Ovary (tissue), 10 donors: ENCODE results near the gene REP15. TPM values are rescaled to one million over a fixed set of nuclear protein-coding genes. Genes with fewer than 3 reads are reported as not detected.
A peak's percentile ranks its signal among the peaks of the same experiment; 100 is the strongest.

Experiments used
- DNase-seq, 5 donors: peaks; one replicate each; pipeline ENCODE4 v3.0.0-alpha.2; 2019 to 2020
- H3K27ac ChIP-seq, 2 donors: fragments of 200-600 bp; one replicate each; pipeline versions ENCODE4 v1.5.1 to v1.8.0; 2019 to 2022
- H3K27me3 ChIP-seq: fragments of 200-600 bp; one replicate; pipeline ENCODE4 v1.8.0; 2022
- H3K36me3 ChIP-seq: fragments of 200-600 bp; sonication (generic); one replicate; pipeline ENCODE4 v1.5.1; 2019
- H3K4me1 ChIP-seq: one replicate; pipeline ENCODE4 v1.8.1; 2013; ENCODE audit warnings: mild to moderate bottlenecking, moderate library complexity; ENCODE audit not compliant: insufficient read depth
- H3K4me3 ChIP-seq: fragments of 200-600 bp; sonication (generic); one replicate; pipeline ENCODE4 v1.5.1; 2017
- H3K9me3 ChIP-seq, 2 donors: fragments of 200-600 bp in 1 of 2; sonication (generic) in 1 of 2; one replicate each; pipeline versions ENCODE4 v1.5.1 to v1.8.1; 2013 to 2019; ENCODE audit warnings: mild to moderate bottlenecking in 1 of 2, moderate library complexity in 1 of 2
- EP300 ChIP-seq: sonication (generic); formaldehyde crosslinking; IDR thresholded peaks from one replicate; pipeline ENCODE4 v1.6.1; 2017; ENCODE audit warnings: antibody characterized with exemption
- POLR2A ChIP-seq: fragments of 450-650 bp; IDR thresholded peaks from one replicate; pipeline ENCODE4 v1.6.1; 2017; ENCODE audit warnings: antibody characterized with exemption, mild to moderate bottlenecking, moderate library complexity
- WGBS, 3 donors: extraction: QIAGEN DNeasy Blood & Tissue Kit in 1 of 3; methylation state at CpG; one replicate each; pipeline versions ENCODE4 v1.1.5 to v1.1.7; 2013 to 2017; 5-methylcytosine and 5-hydroxymethylcytosine counted together
- intact Hi-C, 4 donors: fragments of 100-400 bp; cut with DNase I; formaldehyde crosslinking; loops; one replicate each; pipeline versions ENCODE4 v1.11.0 to v1.15.1; 2022 to 2023
- long read RNA-seq, 3 donors: library from polyadenylated mRNA in 2 of 3; unstranded in 2 of 3; transcript quantifications; one replicate each; pipeline ENCODE4 v2.0.0 and lab custom pipeline, GENCODE V29; 2021 to 2026
- polyA plus RNA-seq, 2 donors: library from polyadenylated mRNA; stranded (reverse); fragments of 200-250 nt in 1 of 2; fragments of 350-450 nt in 1 of 2; fragmentation: Illumina TruSeq in 1 of 2; extraction: RNeasy Lipid Tissue Mini Kit (QIAGEN cat#74804) in 1 of 2; gene quantifications; one replicate each; pipeline ENCODE4 v1.2.3, GENCODE V29; 2013 to 2014
- total RNA-seq, 7 donors: library from RNA; depleted of rRNA in 2 of 7; stranded (reverse); fragments of >200 nt in 2 of 7; fragmentation: NEBNext Ultra II Directional in 3 of 7; extraction: Animal tissue kit (Norgen Biotek cat#: 25700) in 3 of 7; gene quantifications; one replicate each; pipeline versions ENCODE4 v1.1.0 to v1.2.4, GENCODE V29; 2016 to 2023
- TF ChIP-seq, protein P1 (sequence below), 3 donors: fragments of 450-650 bp in 2 of 3; fragments of 200-600 bp in 1 of 3; IDR thresholded peaks; one replicate each; pipeline versions ENCODE4 v1.5.1 to v1.8.0; 2016 to 2022; ENCODE audit warnings: antibody characterized with exemption in 3 of 3, mild to moderate bottlenecking in 1 of 3
- donor health status: DM: no; HTN: no; CAD: no; lungs with moderate emphysema.
- donor health status: DM: no; HTN: no; CAD: no.
- donor health status: Bipolar disorder and iron deficiency.
- donor health status: DM: yes; HTN: yes; CAD: no.
- donor health status: DM: no; HTN: no; CAD: no.
- donor health status: DM: yes; HTN: yes; CAD: no.

The REP15 gene, protein sequence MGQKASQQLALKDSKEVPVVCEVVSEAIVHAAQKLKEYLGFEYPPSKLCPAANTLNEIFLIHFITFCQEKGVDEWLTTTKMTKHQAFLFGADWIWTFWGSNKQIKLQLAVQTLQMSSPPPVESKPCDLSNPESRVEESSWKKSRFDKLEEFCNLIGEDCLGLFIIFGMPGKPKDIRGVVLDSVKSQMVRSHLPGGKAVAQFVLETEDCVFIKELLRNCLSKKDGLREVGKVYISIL
- 1 to 10 TPM in 6 of 7 donors, under 1 TPM in 1; 0.57 to 3.5 (median 2.1) TPM for total RNA-seq
- polyA plus RNA-seq = 1 to 10 TPM; 2.5 to 3.1 TPM
- long read RNA-seq, donor 1, partial matches to known transcripts = 0 of 2 reads
- long read RNA-seq, donor 1, other reads (novel, unspliced or antisense) = 0 of 2 reads
- long read RNA-seq, donor 2 = 0 reads
- long read RNA-seq, donor 3 = 0 reads

DNA sequence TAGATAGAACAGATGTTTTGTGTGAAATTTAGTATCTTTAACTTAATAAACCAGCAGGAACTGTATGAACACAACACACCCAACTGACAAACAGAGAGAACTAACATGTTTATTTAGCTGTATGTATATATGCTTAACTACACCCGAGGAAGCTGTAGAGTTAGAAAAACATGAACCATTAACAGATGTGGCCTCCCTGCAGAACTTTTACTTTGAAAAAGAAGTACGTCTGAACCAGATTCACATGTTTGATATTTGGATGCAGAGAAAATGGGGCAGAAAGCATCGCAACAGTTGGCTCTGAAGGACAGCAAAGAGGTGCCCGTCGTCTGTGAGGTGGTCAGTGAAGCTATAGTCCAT lies at the start of gene REP15:
Gene REP15, plus strand, starts transcription at position 155 of the 360 bp plus-strand sequence. Its CDS starts 116 bp downstream, at position 271.
- 81 to 84% (median 83%) methylated on average over 5 of the region's 5 CpGs for WGBS, 3 donors
- no peaks in the 10 kb centered on the region for H3K9me3 ChIP-seq
- no peak within 1 kb of the TSS for H3K4me3 ChIP-seq
- no peak for DNase-seq
- H3K4me1 ChIP-seq = no peaks in the 10 kb centered on the region
- TF ChIP-seq EP300 = no peak
- TF ChIP-seq, protein P1, sequence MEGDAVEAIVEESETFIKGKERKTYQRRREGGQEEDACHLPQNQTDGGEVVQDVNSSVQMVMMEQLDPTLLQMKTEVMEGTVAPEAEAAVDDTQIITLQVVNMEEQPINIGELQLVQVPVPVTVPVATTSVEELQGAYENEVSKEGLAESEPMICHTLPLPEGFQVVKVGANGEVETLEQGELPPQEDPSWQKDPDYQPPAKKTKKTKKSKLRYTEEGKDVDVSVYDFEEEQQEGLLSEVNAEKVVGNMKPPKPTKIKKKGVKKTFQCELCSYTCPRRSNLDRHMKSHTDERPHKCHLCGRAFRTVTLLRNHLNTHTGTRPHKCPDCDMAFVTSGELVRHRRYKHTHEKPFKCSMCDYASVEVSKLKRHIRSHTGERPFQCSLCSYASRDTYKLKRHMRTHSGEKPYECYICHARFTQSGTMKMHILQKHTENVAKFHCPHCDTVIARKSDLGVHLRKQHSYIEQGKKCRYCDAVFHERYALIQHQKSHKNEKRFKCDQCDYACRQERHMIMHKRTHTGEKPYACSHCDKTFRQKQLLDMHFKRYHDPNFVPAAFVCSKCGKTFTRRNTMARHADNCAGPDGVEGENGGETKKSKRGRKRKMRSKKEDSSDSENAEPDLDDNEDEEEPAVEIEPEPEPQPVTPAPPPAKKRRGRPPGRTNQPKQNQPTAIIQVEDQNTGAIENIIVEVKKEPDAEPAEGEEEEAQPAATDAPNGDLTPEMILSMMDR (IDR thresholded peaks at IDR 0.05) = no peak
- TF ChIP-seq POLR2A = no peak
- H3K27me3 ChIP-seq = no peaks in the 10 kb centered on the region
- intact Hi-C loops = loop anchor here in 1 of 4 donors (5.0 kb wide), 1 partner anchor 1234 kb away; no protein-coding TSS in a partner anchor
- H3K27ac ChIP-seq = no peak within 1 kb of the TSS
- H3K36me3 ChIP-seq = no peaks in the 10 kb centered on the region

DNA sequence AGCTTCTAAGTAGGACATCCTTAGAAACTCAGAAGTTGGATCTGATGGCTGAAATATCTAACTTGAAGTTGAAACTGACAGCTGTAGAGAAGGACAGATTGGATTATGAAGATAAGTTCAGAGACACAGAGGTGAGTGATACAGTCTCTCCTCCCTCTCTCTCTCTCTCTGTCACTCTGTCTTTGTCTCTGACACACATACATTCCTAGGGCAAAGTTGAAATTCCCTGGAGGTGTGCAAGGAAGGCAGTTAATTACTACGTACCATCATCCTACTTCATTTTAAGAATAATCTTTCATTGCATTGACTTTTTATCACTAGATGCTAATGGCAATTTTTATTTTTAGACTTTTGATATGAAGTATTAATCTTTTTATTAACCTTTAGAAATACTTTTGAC lies 46.2 kb upstream of the REP15 start:
- no peak for DNase-seq
- intact Hi-C loops = loop anchor here in 3 of 4 donors (5.0 to 10.0 kb wide), 2 partner anchors 213 to 225 kb away; no protein-coding TSS in a partner anchor
- no peak overlapping the region for H3K4me3 ChIP-seq
- H3K27me3 ChIP-seq = no peaks in the 10 kb centered on the region
- no peaks in the 10 kb centered on the region for H3K36me3 ChIP-seq
- H3K9me3 ChIP-seq = no peaks in the 10 kb centered on the region
- WGBS, 3 donors = 91 to 97% (median 97%) methylated on average over 1 of the region's 1 CpG
- TF ChIP-seq POLR2A (no peak), EP300 (no peak)
- TF ChIP-seq, protein P1 (IDR thresholded peaks at IDR 0.05) = no peak
- no peaks in the 10 kb centered on the region for H3K4me1 ChIP-seq
- no peak overlapping the region for H3K27ac ChIP-seq

DNA sequence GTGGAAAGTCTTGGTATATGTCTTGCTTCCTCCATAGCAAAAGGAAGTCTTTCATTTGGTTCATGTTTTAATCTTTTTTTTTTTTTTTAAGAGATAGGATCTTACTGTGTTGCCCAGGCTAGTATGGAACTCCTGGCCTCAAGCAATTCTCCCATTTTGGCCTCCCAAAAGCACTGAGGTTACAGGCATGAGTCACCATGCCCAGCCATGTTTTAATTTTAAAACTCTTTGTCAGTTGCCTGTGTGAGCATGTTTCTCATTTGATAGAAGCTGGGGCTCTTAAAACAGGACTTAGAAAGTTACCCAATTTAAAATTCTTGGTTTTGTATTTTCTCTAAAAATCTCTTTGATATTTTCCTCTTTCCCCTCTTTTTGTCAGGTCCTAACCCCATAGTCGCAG lies 45.0 kb upstream of the REP15 start:
- H3K27ac ChIP-seq = no peak overlapping the region
- no peaks in the 10 kb centered on the region for H3K36me3 ChIP-seq
- H3K27me3 ChIP-seq = no peaks in the 10 kb centered on the region
- no peak overlapping the region for H3K4me3 ChIP-seq
- no peaks in the 10 kb centered on the region for H3K9me3 ChIP-seq
- intact Hi-C loops = loop anchor here in 3 of 4 donors (5.0 to 10.0 kb wide), 2 partner anchors 214 to 226 kb away; no protein-coding TSS in a partner anchor
- 90 to 98% (median 91%) methylated on average over 1 of the region's 1 CpG for WGBS, 3 donors
- no peak for TF ChIP-seq EP300
- TF ChIP-seq POLR2A = no peak
- TF ChIP-seq, protein P1 (IDR thresholded peaks at IDR 0.05) = no peak
- no peaks in the 10 kb centered on the region for H3K4me1 ChIP-seq
- no peak for DNase-seq

DNA sequence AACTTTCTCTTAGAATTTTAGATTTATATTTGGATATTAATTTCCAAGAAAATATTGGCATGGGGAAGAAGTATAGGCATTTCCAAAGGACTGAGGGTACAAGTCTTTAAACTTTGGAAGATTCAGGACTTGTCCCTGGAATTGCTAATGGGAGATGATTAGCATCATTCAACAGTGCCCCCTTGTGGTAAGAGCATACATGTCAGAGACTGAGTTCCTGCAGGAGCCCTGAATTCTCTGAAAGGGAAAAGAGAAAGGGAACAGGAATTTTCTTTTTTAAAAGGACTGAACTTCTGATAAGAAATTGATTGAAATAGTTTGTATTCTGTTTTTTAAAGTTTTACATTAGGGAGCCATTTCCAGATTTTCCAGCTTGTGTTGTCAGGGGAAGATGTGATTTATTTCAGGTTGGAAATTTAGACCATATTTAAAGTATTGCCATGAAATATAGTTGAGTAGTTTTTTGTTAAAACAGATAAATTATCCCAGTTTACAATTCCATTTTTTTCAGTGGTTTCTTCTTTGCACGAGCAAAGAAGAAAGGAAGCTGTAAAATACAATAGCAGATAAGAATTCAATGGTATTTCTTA lies 44.0 kb upstream of the REP15 start:
- 20 to 30% (median 20%) methylated on average over 1 of the region's 1 CpG for WGBS, 3 donors
- intact Hi-C loops = loop anchor here in 3 of 4 donors (5.0 to 10.0 kb wide), 2 partner anchors 215 to 227 kb away; no protein-coding TSS in a partner anchor

More for the DNA sequence above, 44.0 kb upstream of the REP15 start:
- Histone ChIP-seq H3K9me3 (no peaks in the 10 kb centered on the region), H3K36me3 (no peaks in the 10 kb centered on the region), H3K4me3 (no peak overlapping the region), H3K27ac (no peak overlapping the region), H3K27me3 (no peaks in the 10 kb centered on the region), H3K4me1 (no peaks in the 10 kb centered on the region)
- TF ChIP-seq, protein P1 (IDR thresholded peaks at IDR 0.05) = peak; percentile 70 to 86 (median 75)
- TF ChIP-seq POLR2A (no peak), EP300 (no peak)
- peak in 3 of 5 donors; percentile 37 to 69 (median 55) for DNase-seq
